SK-N-SH (cell line): ENCODE results near the gene RELB. TPM values are rescaled to one million over a fixed set of nuclear protein-coding genes. Genes with fewer than 3 reads are reported as not detected.

Experiments used
- CTCF ChIA-PET: fragments of 300-600, 350-600 bp; formaldehyde crosslinking; extraction: SDS; loops from one replicate; lab custom pipeline; 2021; lab: Yijun Ruan, JAX
- POLR2A ChIA-PET: fragments of 350-600 bp; sonication (Branson Sonifier 250); formaldehyde crosslinking; extraction: SDS; loops from one replicate; lab custom pipeline; 2020; ENCODE audit warnings: antibody characterized with exemption, inconsistent platforms; lab: Yijun Ruan, JAX
- DNase-seq: peaks from one replicate; pipeline ENCODE4 v3.0.0; 2012
- H2AFZ ChIP-seq: fragments of 200-600 bp; sonication (generic); 2 replicates; pipeline ENCODE4 v1.8.1; 2016; ENCODE audit warnings: antibody characterized with exemption, mild to moderate bottlenecking, low read depth
- H3F3A ChIP-seq: fragments of 200-600 bp; sonication (generic); replicated peaks from 2 replicates; pipeline ENCODE3; 2016; ENCODE audit warnings: antibody characterized with exemption, mild to moderate bottlenecking; ENCODE audit not compliant: insufficient read depth
- H3K27ac ChIP-seq, 2 experiments: fragments of 200-500 bp in 1 of 2; fragments of 200-600 bp in 1 of 2; sonication (Bioruptor generic) in 1 of 2; sonication (generic), shearing (Covaris generic) in 1 of 2; 2 replicates each; pipeline versions ENCODE4 v1.5.1 to v1.6.1; 2014 to 2016; ENCODE audit warnings: low read depth in 2 of 2, inconsistent platforms in 1 of 2, low read length in 1 of 2, mild to moderate bottlenecking in 1 of 2, mixed read lengths in 1 of 2
- H3K27me3 ChIP-seq: fragments of 200-600 bp; sonication (generic), shearing (Covaris generic); 2 replicates; pipeline ENCODE4 v1.6.1; 2016; ENCODE audit warnings: mixed run types; ENCODE audit not compliant: insufficient read depth
- H3K36me3 ChIP-seq, 2 experiments: fragments of 200-500 bp in 1 of 2; fragments of 200-600 bp in 1 of 2; sonication (Bioruptor generic) in 1 of 2; sonication (generic) in 1 of 2; replicated peaks in 1 of 2; 2 replicates each; pipeline versions ENCODE3 to v1.5.1; 2014 to 2016; ENCODE audit warnings: low read length in 1 of 2, mild to moderate bottlenecking in 1 of 2; ENCODE audit not compliant: insufficient read depth in 2 of 2, control insufficient read depth in 1 of 2
- H3K4me1 ChIP-seq, 2 experiments: fragments of 200-500 bp in 1 of 2; fragments of 200-600 bp in 1 of 2; sonication (Bioruptor generic) in 1 of 2; sonication (generic), shearing (Covaris generic) in 1 of 2; 2 replicates each; pipeline versions ENCODE4 v1.5.1 to v1.6.1; 2014 to 2016; ENCODE audit warnings: low read depth in 1 of 2, low read length in 1 of 2, mixed run types in 1 of 2; ENCODE audit not compliant: insufficient read depth in 2 of 2, control insufficient read depth in 1 of 2
- H3K4me2 ChIP-seq: fragments of 200-600 bp; sonication (generic), shearing (Covaris generic); 2 replicates; pipeline ENCODE4 v1.6.1; 2017; ENCODE audit warnings: mixed run types
- H3K4me3 ChIP-seq, 2 experiments: fragments of 200-500 bp in 1 of 2; fragments of 200-600 bp in 1 of 2; sonication (Bioruptor generic) in 1 of 2; sonication (generic), shearing (Covaris generic) in 1 of 2; 2 replicates each; pipeline versions ENCODE4 v1.5.1 to v1.8.1; 2014 to 2016; ENCODE audit warnings: low read depth in 2 of 2, inconsistent platforms in 1 of 2, low read length in 1 of 2, mild to moderate bottlenecking in 1 of 2, mixed read lengths in 1 of 2, moderate library complexity in 1 of 2
- H3K79me2 ChIP-seq: fragments of 200-600 bp; sonication (generic); 2 replicates; pipeline ENCODE4 v1.8.1; 2017; ENCODE audit warnings: mild to moderate bottlenecking; ENCODE audit not compliant: insufficient read depth
- H3K9ac ChIP-seq: fragments of 200-600 bp; sonication (generic); 2 replicates; pipeline ENCODE4 v1.6.1; 2017; ENCODE audit warnings: mixed run types
- H3K9me2 ChIP-seq: fragments of 200-600 bp; sonication (generic); 2 replicates; pipeline ENCODE4 v1.6.1; 2017; ENCODE audit warnings: mixed run types
- H3K9me3 ChIP-seq: fragments of 200-600 bp; sonication (generic); 2 replicates; pipeline ENCODE4 v1.6.1; 2017; ENCODE audit warnings: mixed run types, mild to moderate bottlenecking, moderate library complexity
- H4K20me1 ChIP-seq: fragments of 200-600 bp; sonication (generic); 2 replicates; pipeline ENCODE4 v1.6.1; 2017; ENCODE audit warnings: mild to moderate bottlenecking, mixed run types; ENCODE audit not compliant: insufficient read depth
- EP300 ChIP-seq, 2 experiments: IDR thresholded peaks; 2 replicates each; pipeline versions ENCODE4 v1.4.0 to v1.6.1; 2012; ENCODE audit warnings: borderline replicate concordance in 1 of 2, low read depth in 1 of 2, low read length in 1 of 2
- EZH2phosphoT487 ChIP-seq: fragments of 200-600 bp; sonication (generic); IDR thresholded peaks from 2 replicates; pipeline ENCODE4 v1.6.1; 2017; ENCODE audit warnings: low read depth, mixed run types, mild to moderate bottlenecking, antibody characterized with exemption, moderate library complexity, borderline replicate concordance
- FOSL2 ChIP-seq: IDR thresholded peaks from 2 replicates; pipeline ENCODE4 v1.4.0; 2012; ENCODE audit warnings: low read depth, mild to moderate bottlenecking, moderate library complexity, borderline replicate concordance
- FOXJ3 ChIP-seq: sonication (generic); formaldehyde crosslinking; IDR thresholded peaks from 2 replicates; pipeline ENCODE4 v1.5.1; 2020; ENCODE audit warnings: mild to moderate bottlenecking, missing genetic modification reagents
- FOXM1 ChIP-seq: IDR thresholded peaks from 2 replicates; pipeline ENCODE4 v1.4.0; 2012; ENCODE audit warnings: low read depth, mild to moderate bottlenecking
- GATA2 ChIP-seq: sonication (generic); formaldehyde crosslinking; IDR thresholded peaks from 2 replicates; pipeline ENCODE4 v1.5.0; 2020; ENCODE audit warnings: mild to moderate bottlenecking, missing genetic modification reagents
- IRF3 ChIP-seq: fragments of 150-350 bp; IDR thresholded peaks from 2 replicates; pipeline ENCODE4 v1.6.1; 2016; ENCODE audit warnings: mild to moderate bottlenecking, low read depth, low read length
- POLR2AphosphoS5 ChIP-seq: IDR thresholded peaks from 2 replicates; pipeline ENCODE4 v1.6.1; 2012; ENCODE audit warnings: low read depth, low read length
- RAD21 ChIP-seq: IDR thresholded peaks from 2 replicates; pipeline ENCODE4 v1.6.1; 2012; ENCODE audit warnings: mild to moderate bottlenecking, low read length
- REST ChIP-seq: IDR thresholded peaks from 2 replicates; pipeline ENCODE4 v1.6.1; 2012; ENCODE audit warnings: mild to moderate bottlenecking, low read depth, low read length, moderate library complexity
- SIN3A ChIP-seq: IDR thresholded peaks from 2 replicates; pipeline ENCODE4 v1.6.1; 2012; ENCODE audit warnings: low read depth, mild to moderate bottlenecking, low read length, moderate library complexity, borderline replicate concordance
- SMC3 ChIP-seq: IDR thresholded peaks from 2 replicates; pipeline ENCODE4 v1.6.1; 2012; ENCODE audit warnings: low read depth, low read length, improper control_type of control experiment
- TAF1 ChIP-seq: IDR thresholded peaks from 2 replicates; pipeline ENCODE4 v1.6.1; 2012; ENCODE audit warnings: low read depth, mild to moderate bottlenecking, low read length, moderate library complexity, borderline replicate concordance
- TEAD4 ChIP-seq: IDR thresholded peaks from 2 replicates; pipeline ENCODE4 v1.4.0; 2012; ENCODE audit warnings: mild to moderate bottlenecking, borderline replicate concordance; ENCODE audit not compliant: insufficient read depth
- USF1 ChIP-seq: IDR thresholded peaks from 2 replicates; pipeline ENCODE4 v1.4.0; 2012; ENCODE audit warnings: low read depth, borderline replicate concordance
- USF2 ChIP-seq: fragments of 150-350 bp; IDR thresholded peaks from 2 replicates; pipeline ENCODE4 v1.6.1; 2017; ENCODE audit warnings: antibody characterized with exemption, low read length, low read depth, borderline replicate concordance
- YY1 ChIP-seq: IDR thresholded peaks from 2 replicates; pipeline ENCODE4 v1.4.0; 2012; ENCODE audit warnings: low read depth, mild to moderate bottlenecking
- WGBS: methylation state at CpG from one replicate; pipeline ENCODE4 v1.1.6; 2017; ENCODE audit warnings: low lambda C conversion rate; 5-methylcytosine and 5-hydroxymethylcytosine counted together
- polyA plus RNA-seq, 3 experiments: library from polyadenylated mRNA; depleted of rRNA; stranded (reverse); fragments of >200 nt; gene quantifications; 2 replicates each; pipeline ENCODE4 v1.2.3, GENCODE V29; 2012
- TF ChIP-seq, protein P1 (sequence below): IDR thresholded peaks from 2 replicates; pipeline ENCODE4 v1.4.0; 2012; ENCODE audit warnings: low read depth
- TF ChIP-seq, protein P2 (sequence below): fragments of 200-600 bp; sonication (generic); IDR thresholded peaks from 2 replicates; pipeline ENCODE4 v1.6.1; 2017; ENCODE audit warnings: antibody characterized with exemption, mild to moderate bottlenecking, moderate library complexity

Gene RELB
- polyA plus RNA-seq, 1 of the 3 experiments (the other 2 are of a cell fraction) = 12.6 TPM

DNA sequence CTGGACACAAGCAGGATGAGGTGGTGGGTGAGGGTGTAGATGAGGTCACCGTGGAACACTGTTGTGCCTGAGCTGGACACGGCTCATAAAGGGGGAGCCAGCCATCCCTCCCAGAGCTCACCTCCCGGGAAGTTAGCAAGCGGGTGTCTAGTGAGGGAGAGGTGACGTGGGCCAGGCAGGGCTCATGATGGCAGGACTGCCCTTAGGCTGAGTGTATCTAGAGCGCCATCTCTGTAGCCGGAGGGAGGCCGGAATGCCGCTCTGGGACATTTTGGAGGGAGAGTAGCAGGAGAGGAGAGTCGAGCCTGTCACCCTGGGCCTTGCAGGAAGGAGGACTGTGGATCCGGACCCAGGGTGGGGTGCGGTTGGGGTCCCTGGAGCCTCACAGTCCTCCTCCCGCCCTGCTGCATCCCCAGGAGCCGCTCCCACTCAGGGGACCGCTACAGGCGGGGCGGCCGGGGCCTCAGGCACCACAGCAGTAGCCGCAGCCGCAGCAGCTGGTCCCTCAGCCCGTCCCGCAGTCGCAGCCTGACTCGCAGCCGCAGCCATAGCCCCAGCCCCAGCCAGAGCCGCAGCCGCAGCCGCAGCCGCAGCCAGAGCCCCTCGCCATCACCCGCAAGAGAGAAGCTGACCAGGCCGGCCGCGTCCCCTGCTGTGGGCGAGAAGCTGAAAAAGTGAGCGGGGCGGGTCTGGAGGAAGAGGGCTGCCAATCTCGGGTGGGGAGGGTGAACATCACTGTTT, 65.8 kb downstream of the RELB start:
- DNase-seq = peak; percentile 30
- Histone ChIP-seq H2AFZ (no peak overlapping the region), H3K27me3 (no peaks in the 10 kb centered on the region), H3K9ac (no peak overlapping the region), H3K4me1 (no peaks in the 10 kb centered on the region), H4K20me1 (no peaks in the 10 kb centered on the region)
- WGBS = 97% methylated on average over 17 of the region's 38 CpGs
- TF ChIP-seq POLR2AphosphoS5 (no peak), YY1 (no peak), USF2 (no peak), EP300 (IDR thresholded peaks at IDR 0.05; ENCODE audit: borderline replicate concordance in 1 of 2, low read depth in 1 of 2, low read length in 1 of 2) (no peak), GATA2 (CRISPR knock-in tag) (no peak), FOXM1 (no peak), FOSL2 (no peak), EZH2phosphoT487 (no peak), SIN3A (no peak), FOXJ3 (CRISPR knock-in tag) (no peak), TEAD4 (no peak), RAD21 (no peak), IRF3 (no peak), TAF1 (no peak), REST (no peak), SMC3 (no peak), USF1 (no peak)
- TF ChIP-seq, protein P1, sequence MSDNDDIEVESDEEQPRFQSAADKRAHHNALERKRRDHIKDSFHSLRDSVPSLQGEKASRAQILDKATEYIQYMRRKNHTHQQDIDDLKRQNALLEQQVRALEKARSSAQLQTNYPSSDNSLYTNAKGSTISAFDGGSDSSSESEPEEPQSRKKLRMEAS = no peak
- TF ChIP-seq, protein P2, sequence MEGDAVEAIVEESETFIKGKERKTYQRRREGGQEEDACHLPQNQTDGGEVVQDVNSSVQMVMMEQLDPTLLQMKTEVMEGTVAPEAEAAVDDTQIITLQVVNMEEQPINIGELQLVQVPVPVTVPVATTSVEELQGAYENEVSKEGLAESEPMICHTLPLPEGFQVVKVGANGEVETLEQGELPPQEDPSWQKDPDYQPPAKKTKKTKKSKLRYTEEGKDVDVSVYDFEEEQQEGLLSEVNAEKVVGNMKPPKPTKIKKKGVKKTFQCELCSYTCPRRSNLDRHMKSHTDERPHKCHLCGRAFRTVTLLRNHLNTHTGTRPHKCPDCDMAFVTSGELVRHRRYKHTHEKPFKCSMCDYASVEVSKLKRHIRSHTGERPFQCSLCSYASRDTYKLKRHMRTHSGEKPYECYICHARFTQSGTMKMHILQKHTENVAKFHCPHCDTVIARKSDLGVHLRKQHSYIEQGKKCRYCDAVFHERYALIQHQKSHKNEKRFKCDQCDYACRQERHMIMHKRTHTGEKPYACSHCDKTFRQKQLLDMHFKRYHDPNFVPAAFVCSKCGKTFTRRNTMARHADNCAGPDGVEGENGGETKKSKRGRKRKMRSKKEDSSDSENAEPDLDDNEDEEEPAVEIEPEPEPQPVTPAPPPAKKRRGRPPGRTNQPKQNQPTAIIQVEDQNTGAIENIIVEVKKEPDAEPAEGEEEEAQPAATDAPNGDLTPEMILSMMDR = no peak
- TF ChIP-seq, all 33 proteins: peak for 0
- Histone ChIP-seq H3K4me2 (no peak overlapping the region), H3K79me2 (no peaks in the 10 kb centered on the region), H3K9me3 (no peaks in the 10 kb centered on the region), H3K36me3 (peaks cover 14 to 56% of the 10 kb centered on the region in 2 experiments), H3F3A (no peaks in the 10 kb centered on the region), H3K4me3 (no peak overlapping the region), H3K27ac (no peak overlapping the region), H3K9me2 (no peaks in the 10 kb centered on the region)
- ChIA-PET POLR2A (interaction anchor here (1.0 kb wide), 1 partner anchor 13 kb away, joined by 3 read pairs; no protein-coding TSS in a partner anchor), CTCF (interaction anchor here (1.1 kb wide), 1 partner anchor 21 kb away, joined by 3 read pairs; no protein-coding TSS in a partner anchor)
